GM18909 (cell line): ENCODE data around the gene C12orf75.
"Not testable (repeated sequence)": the region's sequence is repeated elsewhere in the genome, so short reads cannot be mapped to it uniquely, and the experiment has no call there.

Source experiments
- ATAC-seq: cut with Tn5 transposase; IDR thresholded peaks from one replicate; pipeline ENCODE4 v1.9.1; 2021; ENCODE audit warnings: mild to moderate bottlenecking; ENCODE audit not compliant: unreplicated experiment, poor library complexity

The C12orf75 gene

DNA sequence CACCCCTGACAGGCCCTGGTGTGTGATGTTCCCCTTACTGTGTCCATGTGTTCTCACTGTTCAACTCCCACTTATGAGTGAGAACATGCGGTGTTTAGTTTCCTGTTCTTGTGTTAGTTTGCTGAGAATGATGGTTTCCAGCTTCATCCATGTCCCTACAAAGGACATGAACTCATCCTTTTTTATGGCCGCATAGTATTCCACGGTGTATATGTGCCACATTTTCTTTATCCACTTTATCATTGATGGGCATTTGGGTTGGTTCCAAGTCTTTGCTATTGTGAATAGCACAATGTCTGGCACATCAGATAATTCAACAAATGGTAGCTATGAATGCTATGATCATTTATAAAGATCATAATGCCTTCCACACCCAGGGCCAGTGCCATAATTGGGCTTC, 73.6 kb downstream of the C12orf75 start:
- not testable (repeated sequence) for ATAC-seq

GRCh38 chr12:105406497-105406896, 76.0 kb downstream of the C12orf75 start:
- no peak for ATAC-seq

GRCh38 chr12:105409279-105409678, 78.8 kb downstream of the C12orf75 start:
- ATAC-seq = no peak

- ATAC-seq = no peak
Measured at GRCh38 chr12:105409801-105410471, 79.4 kb downstream of the C12orf75 start.

GRCh38 chr12:105413911-105414487, 83.5 kb downstream of the C12orf75 start:
- ATAC-seq = no peak

DNA sequence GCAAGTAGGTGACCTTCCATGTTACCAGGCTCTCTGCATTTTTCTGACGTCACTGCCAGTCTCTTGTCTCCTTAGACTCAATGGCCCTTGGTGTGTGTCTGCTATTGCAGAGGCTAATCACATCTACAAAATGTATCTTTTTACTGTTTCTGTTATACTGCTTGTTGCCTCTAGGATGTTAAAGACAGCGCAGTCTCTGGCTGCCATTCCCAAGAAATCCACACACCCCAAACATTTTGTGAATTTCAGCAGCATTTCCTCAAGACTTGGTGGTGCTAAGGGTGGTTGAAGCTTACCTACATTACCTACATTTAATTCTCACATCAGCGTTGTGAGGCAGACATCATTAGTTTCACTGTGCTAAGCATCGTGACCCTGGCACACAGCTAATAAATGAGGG, 87.2 kb downstream of the C12orf75 start:
- ATAC-seq = no peak

GRCh38 chr12:105418229-105418628, 87.7 kb downstream of the C12orf75 start:
- no peak for ATAC-seq

DNA sequence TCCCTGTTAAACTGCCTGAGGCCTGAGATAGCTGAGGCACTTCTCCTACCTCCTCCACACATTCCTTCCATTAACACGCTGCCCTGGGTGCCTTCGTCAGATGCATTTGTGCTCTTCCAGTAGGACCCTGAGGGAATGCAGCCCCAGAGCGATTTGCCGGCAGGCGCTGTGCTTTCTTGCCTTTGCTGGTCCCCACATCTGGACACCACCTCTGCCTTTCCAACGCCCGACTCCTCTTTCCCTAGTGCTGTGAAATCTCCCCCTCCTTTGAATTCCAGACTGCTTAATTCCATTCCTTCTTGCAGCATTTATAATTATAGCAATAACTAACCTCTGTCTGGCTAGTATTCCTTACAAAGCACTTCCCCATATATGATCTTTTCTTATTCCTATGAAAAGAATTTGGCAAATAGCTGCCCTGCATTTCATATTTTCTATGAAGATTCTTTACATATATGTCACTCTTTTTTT, 88.4 kb downstream of the C12orf75 start:
- ATAC-seq = no peak

- no peak for ATAC-seq
Measured at GRCh38 chr12:105419606-105420005, 89.1 kb downstream of the C12orf75 start.

- no peak for ATAC-seq
Measured at GRCh38 chr12:105420046-105420445, 89.6 kb downstream of the C12orf75 start.

GRCh38 chr12:105420659-105421240, 90.3 kb downstream of the C12orf75 start:
- ATAC-seq = peak; percentile 51
